RWPE1 (cell line): ENCODE measurements around the gene TPT1.

Experiments
- CTCF ChIA-PET: fragments of 350-600 bp; sonication (Branson Sonifier 250); formaldehyde crosslinking; extraction: SDS; loops from one replicate; lab custom pipeline; 2021; lab: Yijun Ruan, JAX
- POLR2A ChIA-PET: fragments of 400-600 bp; formaldehyde crosslinking; extraction: SDS; loops from one replicate; lab custom pipeline; 2020; ENCODE audit warnings: antibody characterized with exemption; ENCODE audit not compliant: low non-redundant PET; lab: Yijun Ruan, JAX
- DNase-seq: peaks from one replicate; pipeline ENCODE4 v3.0.0; 2012; ENCODE audit warnings: low spot score
- H3K27ac ChIP-seq: fragments of 450-650 bp; 2 replicates; pipeline ENCODE4 v1.5.1; 2017
- TF ChIP-seq, protein P1 (sequence below): fragments of 450-650 bp; conservative IDR thresholded peaks from 2 replicates; pipeline ENCODE4 v1.5.1; 2017; ENCODE audit warnings: low read depth, mild to moderate bottlenecking

Gene TPT1

GRCh38 chr13:45372189-45373161 is 31.5 kb upstream of the TPT1 start:
- DNase-seq, result no peak
- peak overlapping the region; percentile 19; the same call in 1 of the 2 replicates for H3K27ac ChIP-seq
- ChIA-PET POLR2A (interaction anchor here (0.7 kb wide), 1 partner anchor 10 kb away, joined by 6 read pairs; no protein-coding TSS in a partner anchor), CTCF (no interaction called here)
- TF ChIP-seq, protein P1, sequence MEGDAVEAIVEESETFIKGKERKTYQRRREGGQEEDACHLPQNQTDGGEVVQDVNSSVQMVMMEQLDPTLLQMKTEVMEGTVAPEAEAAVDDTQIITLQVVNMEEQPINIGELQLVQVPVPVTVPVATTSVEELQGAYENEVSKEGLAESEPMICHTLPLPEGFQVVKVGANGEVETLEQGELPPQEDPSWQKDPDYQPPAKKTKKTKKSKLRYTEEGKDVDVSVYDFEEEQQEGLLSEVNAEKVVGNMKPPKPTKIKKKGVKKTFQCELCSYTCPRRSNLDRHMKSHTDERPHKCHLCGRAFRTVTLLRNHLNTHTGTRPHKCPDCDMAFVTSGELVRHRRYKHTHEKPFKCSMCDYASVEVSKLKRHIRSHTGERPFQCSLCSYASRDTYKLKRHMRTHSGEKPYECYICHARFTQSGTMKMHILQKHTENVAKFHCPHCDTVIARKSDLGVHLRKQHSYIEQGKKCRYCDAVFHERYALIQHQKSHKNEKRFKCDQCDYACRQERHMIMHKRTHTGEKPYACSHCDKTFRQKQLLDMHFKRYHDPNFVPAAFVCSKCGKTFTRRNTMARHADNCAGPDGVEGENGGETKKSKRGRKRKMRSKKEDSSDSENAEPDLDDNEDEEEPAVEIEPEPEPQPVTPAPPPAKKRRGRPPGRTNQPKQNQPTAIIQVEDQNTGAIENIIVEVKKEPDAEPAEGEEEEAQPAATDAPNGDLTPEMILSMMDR, result no peak

GRCh38 chr13:45370922-45371406 is 30.0 kb upstream of the TPT1 start:
- DNase-seq, result peak; percentile 51
- ChIA-PET POLR2A (no interaction called here), CTCF (interaction anchor here (0.6 to 1.2 kb wide), 5 partner anchors 8 to 349 kb away, joined by 3 to 6 read pairs (median 4); no protein-coding TSS in a partner anchor)
- H3K27ac ChIP-seq, result peak overlapping the region; percentile 10; the same call in 1 of the 2 replicates
- TF ChIP-seq, protein P1, result peak; percentile 81

DNA sequence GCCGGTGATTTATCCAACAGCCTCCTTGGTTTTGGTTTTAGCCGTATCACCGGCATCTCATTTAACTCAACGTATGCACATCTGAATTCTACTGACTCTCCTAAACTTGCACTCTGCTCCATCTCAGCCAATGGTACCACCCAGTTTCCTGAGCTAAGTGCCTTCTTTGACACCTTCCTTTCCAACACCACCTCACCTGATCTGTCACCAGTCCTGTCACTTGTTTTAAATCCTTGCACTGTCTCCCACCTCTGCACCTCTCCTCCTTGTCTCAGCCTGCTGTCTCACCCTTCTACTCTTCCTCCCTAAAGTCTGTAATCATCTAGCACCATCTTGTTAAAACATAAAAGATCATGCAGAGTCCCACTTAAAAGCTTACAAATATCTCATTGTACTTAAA is 28.1 kb upstream of the TPT1 start:
- no peak for DNase-seq
- TF ChIP-seq, protein P1, result no peak
- peak overlapping the region; percentile 89 for H3K27ac ChIP-seq
- CTCF ChIA-PET, result interaction anchor here (0.5 to 0.6 kb wide), 2 partner anchors 28 to 55 kb away, joined by 3 read pairs; no protein-coding TSS in a partner anchor
- POLR2A ChIA-PET, result no interaction called here

GRCh38 chr13:45368571-45368970 is 27.6 kb upstream of the TPT1 start:
- peak overlapping the region; percentile 89 for H3K27ac ChIP-seq
- POLR2A ChIA-PET, result no interaction called here
- TF ChIP-seq, protein P1, result no peak
- CTCF ChIA-PET, result interaction anchor here (0.7 kb wide), 1 partner anchor 11 kb away, joined by 3 read pairs; no protein-coding TSS in a partner anchor
- no peak for DNase-seq

- peak overlapping the region; percentile 89 for H3K27ac ChIP-seq
- CTCF ChIA-PET, result interaction anchor here (0.7 kb wide), 1 partner anchor 12 kb away, joined by 3 read pairs; no protein-coding TSS in a partner anchor
- POLR2A ChIA-PET, result interaction anchor here (1.3 kb wide), 1 partner anchor 27 kb away, joined by 4 read pairs; the partner anchor contains the start of gene TPT1
- TF ChIP-seq, protein P1, result no peak
- no peak for DNase-seq
These were observed 27.0 kb upstream of the TPT1 start for GRCh38 chr13:45368005-45368404.

DNA sequence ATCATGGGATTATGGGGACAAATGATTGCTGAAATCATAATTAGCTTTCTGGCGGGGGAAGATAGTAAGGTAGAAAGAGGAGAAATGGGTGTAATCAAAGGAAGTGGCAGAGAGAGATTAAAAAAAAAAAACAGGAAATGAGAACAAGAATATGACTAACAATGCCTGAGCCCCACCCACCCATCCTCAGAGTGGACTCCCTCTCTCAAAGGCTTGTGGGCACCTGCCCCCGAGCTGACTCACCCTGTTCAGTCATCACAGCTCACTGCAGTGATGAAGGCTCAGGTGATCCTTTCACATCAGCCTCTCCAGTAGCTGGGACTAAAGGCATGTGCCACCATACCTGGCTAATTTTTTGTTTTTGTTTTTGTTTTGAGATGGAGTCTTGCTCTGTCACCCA is 26.4 kb upstream of the TPT1 start:
- ChIA-PET POLR2A (interaction anchor here (1.3 kb wide), 1 partner anchor 26 kb away, joined by 4 read pairs; the partner anchor contains the start of gene TPT1), CTCF (interaction anchor here (0.6 kb wide), 2 partner anchors 213 to 260 kb away, joined by 3 read pairs; no protein-coding TSS in a partner anchor)
- TF ChIP-seq, protein P1, result no peak
- DNase-seq, result peak; percentile 97
- H3K27ac ChIP-seq, result peak overlapping the region; percentile 89
